WI38 (cell line): ENCODE data around the gene LIME1.

Source experiments
- H3K4me3 ChIP-seq: 2 replicates; pipeline ENCODE4 v1.5.1; 2011; ENCODE audit warnings: low read depth, mild to moderate bottlenecking, control low read depth, low read length
- CTCF ChIP-seq: IDR thresholded peaks from 2 replicates; pipeline ENCODE4 v1.5.1; 2012; ENCODE audit warnings: low read depth, mild to moderate bottlenecking, control low read depth, low read length

Gene LIME1

GRCh38 chr20:63735859-63736718, at the start of gene LIME1:
Gene LIME1 (plus strand): TSS chr20:63736664. CDS start chr20:63737550, 886 bp downstream.
- no peak within 1 kb of the TSS for H3K4me3 ChIP-seq
- no peak for TF ChIP-seq CTCF

- TF ChIP-seq CTCF, result no peak
- H3K4me3 ChIP-seq, result no peak overlapping the region
These were observed 48.9 kb upstream of the LIME1 start for GRCh38 chr20:63687419-63688178.

- no peak overlapping the region for H3K4me3 ChIP-seq
- no peak for TF ChIP-seq CTCF
These were observed 48.0 kb upstream of the LIME1 start for GRCh38 chr20:63688228-63689045.

- no peak for TF ChIP-seq CTCF
- H3K4me3 ChIP-seq, result no peak overlapping the region
These were observed 47.1 kb upstream of the LIME1 start for GRCh38 chr20:63689046-63690002.

- no peak overlapping the region for H3K4me3 ChIP-seq
- no peak for TF ChIP-seq CTCF
These were observed 46.2 kb upstream of the LIME1 start for GRCh38 chr20:63690003-63690897.
